Cardiac fibroblast (primary cell): ENCODE data around the gene MICAL3.

Experiments used
- DNase-seq, 2 donors: peaks; one replicate each; pipeline versions ENCODE4 v3.0.0 to v3.0.0-alpha.2; 2010; ENCODE audit warnings: low read depth in 2 of 2
- H3K4me3 ChIP-seq, 2 donors: replicated peaks in 1 of 2; 1 replicate in 1 of 2; 2 replicates in 1 of 2; pipeline ENCODE4 v1.5.1; 2011; ENCODE audit warnings: low read depth in 2 of 2, low read length in 2 of 2, mild to moderate bottlenecking in 2 of 2, moderate library complexity in 1 of 2
- CTCF ChIP-seq: IDR thresholded peaks from one replicate; pipeline ENCODE4 v1.5.1; 2011; ENCODE audit warnings: low read depth, mild to moderate bottlenecking, low read length, inconsistent platforms

The MICAL3 gene

GRCh38 chr22:18035751-18036150, 11.4 kb upstream of the MICAL3 start:
- no peak overlapping the region for H3K4me3 ChIP-seq
- peak in 1 of 2 donors; percentile 42 for DNase-seq
- TF ChIP-seq CTCF = no peak

- no peak overlapping the region for H3K4me3 ChIP-seq
- no peak for TF ChIP-seq CTCF
- no peak for DNase-seq
Measured at GRCh38 chr22:18034076-18034475, 9.7 kb upstream of the MICAL3 start.

DNA sequence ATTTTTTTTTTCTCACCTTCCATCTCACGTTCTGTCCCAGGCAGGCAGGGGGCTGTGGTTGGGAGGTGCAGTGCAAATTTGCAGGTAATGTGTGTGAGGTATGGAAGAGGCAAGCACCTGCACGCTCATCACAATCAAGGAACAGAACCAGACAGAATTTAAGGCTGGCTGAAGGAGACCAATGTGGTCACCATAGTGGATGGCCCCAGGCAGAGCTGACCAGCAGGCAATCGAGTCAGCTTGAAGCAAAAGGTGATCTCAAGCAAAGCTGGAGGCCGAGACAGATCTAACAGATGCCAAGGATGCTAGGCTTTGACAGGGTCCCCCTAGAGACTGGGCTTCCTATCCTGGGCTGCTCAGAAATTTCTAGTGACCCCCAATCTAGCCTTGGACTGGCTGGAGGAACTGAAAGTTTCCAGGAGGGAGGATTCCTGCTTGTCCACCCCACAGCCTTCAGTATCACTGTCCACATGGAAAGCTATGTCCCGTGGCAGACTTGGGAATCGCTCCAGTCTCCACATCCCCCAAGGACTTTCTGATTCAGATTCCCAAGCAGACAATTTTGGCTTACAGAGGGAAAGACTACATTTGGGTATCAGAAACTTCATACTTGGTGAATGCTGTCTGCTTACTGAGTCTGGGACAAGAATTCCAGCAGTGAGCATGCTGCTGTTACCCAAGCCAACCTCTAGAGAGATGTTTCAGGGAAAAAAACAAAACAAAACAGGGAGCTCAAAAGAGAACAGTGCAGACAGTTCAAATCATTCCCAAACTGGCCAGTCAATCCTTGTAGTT, 9.0 kb upstream of the MICAL3 start:
- peak; percentile 57 to 63 for DNase-seq
- no peak for TF ChIP-seq CTCF
- no peak overlapping the region for H3K4me3 ChIP-seq

GRCh38 chr22:18032455-18033101, 8.2 kb upstream of the MICAL3 start:
- no peak overlapping the region for H3K4me3 ChIP-seq
- DNase-seq = peak; percentile 43 to 91

GRCh38 chr22:18031695-18032454, 7.5 kb upstream of the MICAL3 start:
- no peak for TF ChIP-seq CTCF
- peak; percentile 84 to 96 for DNase-seq
- no peak overlapping the region for H3K4me3 ChIP-seq

More at GRCh38 chr22:18032455-18033101, 8.2 kb upstream of the MICAL3 start:
- TF ChIP-seq CTCF = no peak

DNA sequence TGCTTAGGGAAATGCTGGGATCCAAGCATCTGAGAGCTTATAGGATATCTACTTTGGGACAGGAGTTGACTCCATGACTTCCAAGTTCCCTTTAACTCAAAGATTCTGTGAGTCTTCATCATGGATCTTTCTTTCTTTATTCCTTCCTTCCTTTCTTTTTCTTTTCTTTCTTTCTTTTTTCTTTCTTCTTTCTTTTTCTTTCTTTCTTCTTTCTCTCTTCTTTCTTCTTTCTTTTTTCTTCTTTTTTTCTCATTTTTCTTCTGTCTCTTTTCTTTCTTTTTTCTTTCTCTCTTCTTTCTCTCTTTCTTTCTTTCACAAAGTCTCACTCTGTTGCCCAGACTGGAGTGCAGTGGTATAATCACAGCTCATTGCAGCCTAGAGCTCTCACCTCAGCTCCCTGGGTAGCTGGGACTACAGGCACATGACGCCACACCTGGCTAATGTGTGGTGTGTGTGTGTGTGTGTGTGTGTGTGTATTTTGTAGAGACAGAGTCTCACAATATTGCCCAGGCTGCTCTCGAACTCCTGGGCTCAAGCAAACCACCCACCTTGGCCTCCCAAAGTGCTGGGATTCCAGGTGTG, 5.4 kb upstream of the MICAL3 start:
- DNase-seq = no peak
- no peak overlapping the region for H3K4me3 ChIP-seq
- no peak for TF ChIP-seq CTCF
